DMS153 treated with DMSO at 0.1 percent for 48 hours (cell line): Measurements from ENCODE around the gene GTF3C4.

Experiments
- DNase-seq: peaks from one replicate; lab custom pipeline; 2025; ENCODE audit not compliant: unreplicated experiment; lab: John Stamatoyannopoulos, UW

GTF3C4 gene

DNA sequence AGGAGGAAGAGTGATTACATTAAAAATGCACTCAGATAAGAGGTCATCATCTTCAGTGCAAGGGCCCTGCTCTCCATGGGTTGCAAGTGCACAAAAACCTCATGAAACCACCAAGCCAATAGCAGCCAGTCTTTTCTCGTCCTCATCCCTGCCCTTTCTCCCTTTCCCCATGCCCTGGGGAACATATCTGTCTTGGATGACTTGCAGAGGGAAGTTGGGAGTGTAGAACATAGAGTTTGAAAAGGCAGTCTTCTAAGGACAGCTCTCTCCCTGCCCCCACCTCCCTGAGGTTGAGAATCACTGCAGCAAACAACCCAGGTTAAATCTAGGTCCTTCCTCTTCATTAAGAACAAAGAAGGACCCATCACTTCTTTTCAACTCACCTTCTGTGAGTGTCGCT, 22.5 kb upstream of the GTF3C4 start:
- no peak for DNase-seq

DNA sequence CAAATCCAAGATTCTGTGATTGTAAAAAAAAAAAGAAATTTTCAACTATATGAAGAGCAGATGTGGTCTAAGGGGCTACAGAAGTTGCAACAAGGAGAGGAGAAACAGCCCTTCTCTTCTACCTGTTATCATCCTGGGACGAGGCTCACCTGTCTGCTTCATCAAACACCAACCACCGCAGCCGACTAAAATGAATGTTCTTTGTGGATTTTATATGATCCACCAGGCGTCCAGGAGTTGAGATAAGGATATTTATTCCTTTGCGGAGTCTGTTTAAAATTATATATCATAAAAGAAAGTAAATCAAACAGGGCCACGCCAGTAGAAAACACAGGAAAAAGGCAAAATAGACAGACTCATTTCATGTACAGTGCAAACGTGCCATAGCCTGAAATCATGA, 22.0 kb upstream of the GTF3C4 start:
- no peak for DNase-seq

DNA sequence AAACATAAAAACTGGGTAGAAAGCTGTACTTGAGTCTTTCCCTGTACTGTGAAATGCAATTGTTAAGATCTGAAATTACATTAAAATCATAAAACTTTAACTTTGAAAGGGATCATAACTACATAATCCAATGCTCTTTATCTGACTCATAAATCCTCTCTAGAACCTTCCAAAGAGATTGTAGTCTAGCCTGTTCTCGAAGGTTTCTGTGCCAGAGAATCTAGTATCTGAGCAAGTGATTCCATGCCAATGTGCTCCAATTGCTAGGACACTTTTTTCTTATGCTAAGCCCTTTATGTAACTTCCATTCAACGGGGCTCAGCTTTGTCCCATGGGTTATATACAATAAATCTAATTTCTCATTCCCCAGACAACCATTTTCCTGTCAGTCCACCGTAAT, 21.6 kb upstream of the GTF3C4 start:
- DNase-seq = no peak

DNA sequence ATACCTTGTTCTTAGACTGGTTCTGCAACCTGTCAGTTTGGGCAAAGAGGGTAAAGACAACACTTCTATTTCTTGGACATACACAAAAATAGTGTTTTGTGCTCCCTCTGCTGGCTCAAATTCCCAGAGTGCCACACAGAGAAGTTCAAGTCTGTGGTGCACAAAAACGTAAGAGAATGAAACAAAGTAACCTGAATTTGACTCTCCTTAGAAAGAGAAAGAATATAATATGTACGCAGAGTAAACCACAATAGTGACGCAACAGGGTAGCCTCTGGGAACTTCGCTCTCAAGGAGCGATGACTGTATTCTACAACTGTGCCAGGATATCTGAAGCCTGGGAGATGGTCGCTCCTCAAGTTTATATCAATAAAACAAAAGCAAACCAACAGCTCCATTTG, 19.0 kb upstream of the GTF3C4 start:
- no peak for DNase-seq

DNA sequence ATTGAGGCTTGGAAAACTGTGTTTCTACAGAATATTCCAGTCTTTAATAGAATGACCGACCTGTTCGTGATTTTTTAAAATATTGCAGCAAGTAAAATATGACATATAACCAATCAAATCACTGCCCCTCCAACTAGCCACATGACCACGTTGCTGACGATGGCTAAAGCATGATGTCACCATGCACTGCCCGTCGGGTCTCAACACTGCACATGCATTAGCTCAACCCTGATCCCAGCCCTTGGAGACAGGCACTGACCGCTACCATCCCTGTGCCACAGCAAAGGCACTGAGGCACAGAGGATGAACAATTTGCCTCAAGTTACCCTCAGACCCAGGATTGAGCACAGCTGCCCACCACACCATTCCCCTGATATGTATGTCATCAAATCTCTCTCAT, 14.0 kb upstream of the GTF3C4 start:
- DNase-seq = no peak

DNA sequence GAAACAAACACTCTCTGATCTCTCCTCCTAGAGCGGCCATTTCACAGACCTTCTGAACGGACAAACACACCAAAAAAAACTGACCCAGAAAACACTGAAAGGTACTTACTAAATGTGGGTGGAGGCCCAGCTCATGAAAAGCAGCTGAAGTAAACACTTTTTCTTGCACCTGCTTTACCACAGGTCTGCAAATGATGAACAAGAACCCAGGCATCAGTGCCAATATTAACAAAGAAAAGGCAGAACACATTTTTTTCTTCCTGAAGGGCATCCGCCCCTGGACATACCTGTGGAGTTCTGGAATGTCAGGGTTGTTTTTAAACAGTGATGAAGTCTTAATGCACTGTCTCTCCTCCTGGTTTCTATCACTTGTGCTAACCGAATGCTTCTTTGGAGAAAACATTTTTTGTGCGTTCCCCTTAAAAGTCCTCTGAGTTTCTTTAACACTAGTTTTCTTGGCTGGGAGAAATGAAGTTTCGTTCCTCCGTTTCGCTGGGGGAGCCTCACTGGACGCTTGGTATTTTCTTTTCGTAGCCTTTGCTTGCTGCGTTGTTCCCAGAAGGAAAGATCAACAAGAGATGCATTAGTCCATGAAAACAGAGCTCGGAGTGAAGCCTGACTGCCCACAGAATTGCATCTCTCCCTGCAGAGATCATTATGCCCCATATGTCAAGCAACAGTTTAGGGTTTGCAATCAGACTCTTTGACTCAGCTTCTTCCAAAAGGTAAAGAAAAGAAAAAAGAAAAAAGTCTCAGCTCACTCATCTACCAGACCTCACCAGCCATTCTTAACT, 7.9 kb upstream of the GTF3C4 start:
- no peak for DNase-seq

DNA sequence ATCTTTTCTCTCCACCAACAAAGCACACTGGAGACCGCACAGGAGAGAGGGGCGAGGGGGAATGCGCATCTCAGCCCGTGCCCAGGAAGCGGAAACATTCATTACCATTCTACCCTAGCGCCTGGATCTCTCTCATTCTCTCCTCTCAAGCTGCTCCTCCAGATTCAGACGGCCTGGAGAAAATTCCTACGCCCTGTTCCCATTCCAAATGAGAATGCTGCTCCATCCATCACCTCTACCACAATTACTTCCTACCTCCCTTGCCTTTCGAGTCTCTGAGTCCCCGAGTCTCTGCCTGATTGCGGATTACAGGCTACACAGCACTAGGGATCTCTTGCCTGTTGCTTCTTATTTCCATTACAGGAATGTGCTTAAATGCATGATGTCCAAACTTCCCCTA, 7.1 kb upstream of the GTF3C4 start:
- DNase-seq = no peak

DNA sequence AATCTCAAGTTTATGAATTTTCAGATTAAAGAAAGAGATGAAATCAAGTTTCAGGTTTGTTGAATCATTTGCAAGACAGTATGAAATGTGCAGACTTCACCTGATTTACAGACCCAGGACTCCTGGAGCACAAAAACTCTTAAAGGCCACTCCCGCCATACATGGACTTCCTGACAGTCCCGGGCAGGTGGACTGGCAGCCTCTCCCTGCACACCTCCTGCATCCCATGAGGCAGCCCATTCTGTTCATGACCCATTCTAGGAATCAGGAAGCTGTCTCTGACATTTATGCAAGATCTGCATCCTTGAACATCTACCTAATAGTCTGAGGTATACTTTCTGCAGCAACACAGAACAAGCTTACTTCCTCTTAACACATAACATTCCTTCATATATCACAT, 6.4 kb upstream of the GTF3C4 start:
- no peak for DNase-seq

DNA sequence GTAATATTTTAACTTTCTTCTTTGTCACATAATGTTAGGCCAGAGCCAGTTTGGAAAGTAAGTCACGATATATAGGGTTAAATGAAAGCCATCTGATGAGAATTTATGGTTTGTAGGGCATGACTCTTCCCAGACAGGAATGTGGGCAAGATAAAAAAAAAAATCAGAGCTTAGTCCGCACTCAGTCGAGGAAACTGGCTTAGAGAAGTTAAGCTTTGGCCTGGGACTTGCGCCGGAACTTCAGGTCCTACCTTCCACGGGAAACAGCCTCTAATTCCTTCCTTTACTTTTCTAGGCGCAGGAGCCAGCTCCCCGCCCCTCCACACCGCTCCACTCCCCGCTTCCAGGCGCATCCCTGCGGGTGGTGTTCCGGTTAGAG, 956 bp upstream of the GTF3C4 start:
- peak; percentile 20 for DNase-seq

DNA sequence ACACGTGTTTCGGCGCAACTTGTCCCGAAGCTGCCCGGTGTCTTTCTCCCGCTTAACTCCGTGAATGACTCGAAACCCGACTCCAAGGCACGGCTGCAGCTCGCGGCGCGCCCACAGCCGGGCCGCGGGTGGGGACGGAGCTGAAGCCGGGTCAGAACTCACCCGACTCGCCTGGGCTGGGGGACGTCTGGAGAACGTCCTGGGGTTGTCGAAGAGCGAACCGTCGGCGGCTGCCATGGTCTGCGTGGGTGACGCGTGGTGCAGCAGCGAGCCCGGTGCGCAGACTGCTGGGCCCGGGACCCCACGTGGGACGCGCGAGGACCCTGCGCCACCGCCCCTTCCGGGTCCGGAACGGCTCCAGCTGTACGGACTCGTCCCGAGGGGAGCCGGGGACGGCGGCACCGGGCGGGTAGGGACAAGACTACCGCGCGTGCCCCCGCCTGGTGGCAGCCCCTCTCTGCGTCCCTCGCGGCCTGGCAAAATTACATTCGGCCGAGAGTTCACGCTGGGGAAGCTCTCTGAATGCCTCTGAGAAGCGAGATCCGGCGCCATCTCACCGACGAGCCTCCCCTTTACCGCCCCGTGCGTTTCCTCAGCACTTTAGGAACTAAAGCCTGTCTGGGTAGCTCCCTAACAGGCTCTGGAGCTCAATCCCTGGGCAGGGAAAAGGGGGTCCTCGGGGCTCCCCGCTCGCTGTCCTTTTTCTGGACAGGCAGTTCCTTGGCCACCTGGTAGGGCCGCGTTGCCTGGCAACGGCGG, 387 bp upstream of the GTF3C4 start, which contains the start of gene DDX31:
DDX31 (minus strand) TSS at position 286 of the 759 bp plus-strand sequence; CDS start at position 237, 49 bp downstream.
- peak; percentile 60 for DNase-seq

DNA sequence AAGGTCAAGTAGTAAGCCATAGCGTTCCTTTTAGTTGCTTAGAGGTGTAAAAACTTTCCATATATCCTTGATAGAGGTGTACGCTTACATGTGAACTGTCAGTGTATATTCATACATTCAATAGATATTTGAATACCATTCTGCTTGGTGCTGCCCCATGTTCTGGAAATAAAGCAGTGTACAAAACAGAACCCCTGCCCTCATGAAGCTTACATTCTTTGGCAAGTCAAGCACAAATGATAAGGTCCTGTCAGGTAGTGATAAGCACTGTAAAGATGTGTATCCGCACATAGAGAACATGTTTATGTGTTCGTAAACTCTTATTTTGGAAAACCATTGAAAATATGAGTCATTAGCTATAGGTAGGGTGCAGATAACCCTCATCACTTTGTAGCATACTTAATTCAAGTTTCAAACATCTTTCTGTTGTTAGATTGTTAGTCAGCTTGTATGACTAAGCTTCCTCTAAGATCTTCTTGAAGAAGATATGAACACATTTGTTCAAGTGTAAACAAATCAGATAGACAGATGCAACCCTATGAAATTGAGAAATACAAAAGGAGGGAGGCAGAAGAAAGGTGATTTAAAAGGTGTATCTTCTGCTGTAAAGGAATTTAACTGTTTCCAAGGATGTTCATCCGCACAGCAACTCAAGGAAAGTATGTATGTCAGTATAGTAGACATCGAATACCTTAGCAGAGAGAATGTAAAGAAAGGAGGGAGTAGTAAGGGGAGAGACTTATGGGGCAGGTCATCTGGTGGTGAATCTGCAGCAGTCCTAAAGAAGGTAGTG, 1.6 kb downstream of the GTF3C4 start:
- no peak for DNase-seq

DNA sequence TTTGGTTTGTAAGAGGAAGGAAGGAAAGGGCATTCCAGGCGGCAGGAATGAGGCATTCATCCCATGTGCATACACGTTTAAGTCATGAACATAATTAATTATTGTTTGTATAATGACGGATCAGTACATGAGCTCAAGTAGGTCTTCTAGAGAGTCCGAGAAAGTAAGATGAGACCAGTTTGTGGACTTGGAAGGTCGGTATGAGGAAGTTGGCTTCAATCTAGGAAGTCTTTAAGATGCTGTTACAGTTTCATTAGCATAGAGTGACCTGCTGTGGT, 2.1 kb downstream of the GTF3C4 start:
- DNase-seq = no peak

DNA sequence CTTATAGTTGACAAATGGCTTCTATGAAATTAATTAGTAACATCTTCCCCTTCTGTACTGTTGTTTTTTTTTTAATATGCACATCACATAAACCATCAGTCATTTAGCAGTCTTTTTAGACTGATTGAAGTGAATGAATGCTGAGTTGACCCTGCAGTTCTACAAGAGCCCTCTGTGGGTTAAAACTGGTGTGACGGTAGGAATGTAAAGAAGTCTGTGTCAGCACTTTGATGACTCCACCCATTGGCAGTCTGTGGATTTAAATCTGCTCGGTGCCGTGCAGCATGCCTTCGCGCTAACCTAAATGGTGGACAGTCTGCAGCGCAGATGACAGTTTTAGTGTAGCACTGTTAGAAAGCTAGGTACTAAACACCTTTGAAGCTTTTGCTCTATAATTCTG, 3.1 kb downstream of the GTF3C4 start:
- DNase-seq = no peak

DNA sequence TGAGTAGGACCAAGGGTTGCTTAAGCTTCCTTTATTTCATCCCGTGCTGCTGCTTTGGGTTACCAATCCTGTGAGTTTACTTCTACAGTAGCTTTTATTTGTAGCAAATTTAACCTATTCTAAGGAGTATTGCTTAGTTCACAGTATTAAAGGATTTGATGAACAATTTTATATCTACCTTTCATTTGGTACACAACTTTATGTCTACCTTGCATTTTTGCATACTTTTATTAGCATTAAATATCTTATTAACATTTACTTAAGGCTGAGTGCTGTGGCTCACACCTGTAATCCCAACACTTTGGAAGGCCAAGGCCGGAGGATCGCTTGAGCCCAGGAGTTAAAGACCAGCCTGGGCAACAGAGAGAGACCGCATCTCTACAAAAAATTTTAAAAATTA, 4.2 kb downstream of the GTF3C4 start:
- no peak for DNase-seq

DNA sequence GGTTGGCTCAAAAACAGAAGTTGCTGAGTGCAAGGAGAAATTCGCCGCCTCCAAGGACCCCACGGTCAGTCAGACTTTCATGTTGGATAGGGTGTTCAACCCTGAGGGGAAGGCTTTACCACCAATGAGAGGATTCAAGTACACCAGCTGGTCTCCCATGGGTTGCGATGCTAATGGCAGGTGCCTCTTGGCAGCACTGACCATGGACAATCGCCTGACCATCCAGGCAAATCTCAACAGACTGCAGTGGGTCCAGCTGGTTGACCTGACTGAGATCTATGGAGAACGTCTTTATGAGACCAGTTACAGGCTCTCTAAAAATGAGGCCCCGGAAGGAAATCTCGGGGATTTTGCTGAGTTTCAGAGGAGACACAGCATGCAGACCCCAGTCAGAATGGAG, 7.7 kb downstream of the GTF3C4 start:
- DNase-seq = no peak

DNA sequence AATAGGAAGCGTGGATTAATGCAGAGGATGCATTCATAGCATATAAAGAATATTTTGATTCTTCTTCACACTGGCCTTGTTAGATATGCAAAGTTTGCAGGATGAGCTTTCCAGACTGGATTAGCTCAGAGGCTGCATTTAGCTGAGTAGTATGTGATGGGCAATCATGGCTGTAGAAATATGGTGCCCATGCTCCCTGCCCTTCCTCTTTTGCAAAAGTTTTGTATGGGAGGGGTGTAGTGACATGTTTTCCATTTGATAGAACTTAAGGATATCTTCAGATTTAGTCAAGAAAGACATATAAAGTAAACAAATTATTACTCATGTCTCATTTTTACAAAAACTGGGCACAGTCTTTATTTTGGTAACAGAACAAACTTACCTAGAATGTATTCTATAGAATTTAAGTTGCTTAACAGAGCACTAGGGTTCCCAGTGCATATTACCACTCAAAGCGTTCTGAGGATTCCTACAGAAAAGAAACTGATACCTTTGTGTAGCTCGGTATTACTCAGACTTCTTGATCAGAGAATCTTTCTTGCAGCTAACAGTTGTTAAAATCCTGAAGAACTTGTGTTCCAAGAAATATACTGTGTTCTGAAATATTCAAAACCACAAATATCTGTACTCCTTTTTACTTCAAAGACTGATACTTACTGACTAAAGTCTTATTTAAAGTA, 9.8 kb downstream of the GTF3C4 start:
- no peak for DNase-seq

DNA sequence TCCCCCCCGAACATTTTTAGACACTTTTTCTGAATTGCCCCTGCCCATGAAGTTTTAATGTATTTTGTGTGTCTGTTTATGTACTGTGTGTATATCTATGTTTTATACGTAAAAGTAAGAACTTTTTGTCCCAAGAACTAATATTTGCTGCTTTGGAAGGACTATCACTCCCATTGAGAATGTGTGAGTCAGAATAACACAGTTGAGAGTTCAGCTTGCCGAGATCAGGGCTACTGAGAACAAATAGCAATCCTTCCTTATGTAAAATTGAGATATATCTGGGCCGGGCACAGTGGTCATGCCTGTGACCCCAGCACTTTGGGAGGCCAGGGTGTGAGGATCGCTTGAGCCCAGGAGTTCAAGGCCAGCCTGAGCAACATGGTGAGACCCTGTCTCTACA, 11.3 kb downstream of the GTF3C4 start:
- DNase-seq = no peak

DNA sequence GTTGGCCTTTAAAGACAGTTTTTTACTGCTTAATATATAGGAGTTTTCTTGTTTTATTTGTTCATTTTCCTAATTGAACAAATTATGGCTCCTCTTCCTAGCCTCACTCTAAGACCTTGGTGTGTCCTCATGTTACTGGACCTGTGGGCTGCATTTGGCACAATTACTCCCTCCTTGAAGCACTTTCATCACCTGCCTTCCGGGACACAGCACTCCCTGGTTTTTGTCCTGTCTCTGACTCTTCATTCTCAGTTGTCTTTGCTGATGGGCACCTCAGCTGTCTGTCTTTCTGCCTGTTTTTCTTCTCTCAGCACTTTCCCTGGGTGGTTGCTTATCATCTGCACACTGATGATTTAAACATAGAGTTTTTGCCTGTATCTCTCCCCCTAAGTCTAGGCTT, 13.6 kb downstream of the GTF3C4 start:
- no peak for DNase-seq

DNA sequence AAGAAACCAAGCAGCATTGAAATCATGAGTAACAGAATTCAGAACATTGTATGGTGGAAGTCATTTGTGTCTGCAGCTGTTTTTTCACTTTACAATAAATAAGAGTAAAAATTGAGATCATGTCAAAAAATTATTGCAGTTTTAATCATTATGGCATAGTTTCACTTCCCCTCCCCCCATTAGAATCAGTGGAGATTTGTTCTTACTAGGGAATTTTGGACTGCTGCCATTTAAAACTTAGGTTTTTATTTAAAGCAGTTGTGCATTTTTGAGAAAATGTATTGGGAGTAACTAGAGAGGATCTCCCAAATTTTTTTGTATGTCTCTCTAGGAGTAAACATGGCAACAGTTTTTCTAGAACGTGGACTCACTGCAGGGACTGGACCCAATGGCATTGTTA, 20.4 kb downstream of the GTF3C4 start:
- DNase-seq = no peak

DNA sequence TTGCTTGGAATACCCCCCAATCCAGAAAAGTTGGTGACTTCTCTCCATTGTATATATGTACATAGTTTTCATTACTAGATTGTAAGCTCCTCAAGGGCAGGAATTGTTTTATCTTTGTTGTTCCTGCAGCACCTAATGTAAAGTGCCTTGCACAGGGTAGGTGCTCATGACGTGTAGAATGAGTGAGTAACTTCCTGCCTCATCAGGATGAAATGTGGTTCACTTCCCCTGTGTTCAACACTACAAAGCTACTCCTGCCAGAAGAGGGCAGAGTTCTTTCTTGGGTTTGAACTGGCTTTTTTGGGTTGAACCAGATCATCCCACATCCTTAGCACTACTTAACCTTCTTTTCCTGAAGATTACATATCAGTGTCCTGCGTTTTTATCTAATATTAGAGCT, 23.9 kb downstream of the GTF3C4 start:
- DNase-seq = no peak

DNA sequence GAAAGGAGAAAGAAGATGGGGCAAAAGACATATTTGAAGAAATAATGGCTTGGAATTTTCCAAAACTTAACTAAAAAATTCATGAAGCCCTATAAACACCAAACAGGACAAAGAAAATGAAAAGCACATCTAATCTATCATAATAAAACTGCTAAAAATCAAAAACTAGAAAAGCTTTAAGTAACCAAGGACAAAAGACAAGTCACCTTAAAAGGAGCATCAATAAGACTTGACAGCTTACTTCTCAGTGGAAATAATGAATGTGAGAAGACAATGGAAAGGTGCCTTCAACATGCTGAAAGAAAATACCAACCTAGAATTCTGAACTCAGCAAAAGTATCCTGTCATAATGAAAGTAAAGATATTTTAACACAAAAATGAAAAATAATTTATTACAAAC, 27.0 kb downstream of the GTF3C4 start:
- no peak for DNase-seq
